ENCODE results near the gene SPPL3. TPM values are rescaled to one million over a fixed set of nuclear protein-coding genes. Genes with fewer than 3 reads are reported as not detected.

Gene SPPL3
- total RNA-seq, 2 experiments from 2014 or later = 38.3 to 43.4 TPM

DNA sequence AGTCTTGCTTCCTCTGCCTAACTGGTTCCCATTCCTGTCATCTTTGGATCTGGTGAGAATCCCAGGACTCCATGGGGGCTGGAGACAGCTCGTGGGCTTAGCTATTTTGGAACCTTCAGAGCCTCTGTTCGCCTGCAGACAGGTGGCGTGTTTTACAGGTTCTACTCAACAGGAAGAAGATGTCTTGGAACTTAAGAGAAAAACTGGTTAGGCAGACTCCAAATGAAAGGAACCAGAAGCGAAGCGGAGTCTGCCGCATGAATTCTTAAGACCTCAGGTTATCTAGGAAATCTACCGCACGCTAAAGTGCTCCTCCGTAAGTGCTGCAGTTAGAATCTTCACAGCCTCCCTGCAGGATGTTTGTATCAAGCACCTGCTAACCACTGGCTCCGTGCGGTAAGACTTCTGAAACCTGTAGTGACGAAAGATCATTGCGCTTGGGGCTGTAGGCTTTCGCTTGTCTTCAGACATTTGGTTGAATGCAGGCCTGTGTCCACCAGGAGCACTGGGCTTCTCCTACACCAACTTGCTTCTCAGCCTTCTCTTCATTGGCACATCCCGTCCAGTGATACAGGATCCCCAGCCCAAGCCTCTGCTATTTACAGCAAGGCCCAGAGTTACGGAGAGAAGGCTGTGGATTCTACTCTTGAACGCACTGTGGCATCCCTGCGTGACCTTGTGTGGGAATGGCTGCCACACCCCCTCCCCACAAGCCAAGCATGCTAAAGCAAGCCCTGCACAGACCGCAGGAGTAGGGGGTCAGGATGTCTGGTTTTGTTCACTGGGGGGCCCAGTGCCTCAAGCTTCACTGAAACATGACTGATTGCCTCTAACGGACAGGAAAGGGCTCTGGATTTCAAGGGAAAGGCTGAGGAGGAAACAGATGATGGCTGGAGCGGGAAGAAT, 143.6 kb downstream of the SPPL3 start:
- H3K4me3 Mint-ChIP-seq = peak overlapping the region; percentile 51
- CTCF ChIA-PET = no interaction called here
- peak in 11 of 14 experiments; percentile 5 to 83 (median 31) for DNase-seq

DNA sequence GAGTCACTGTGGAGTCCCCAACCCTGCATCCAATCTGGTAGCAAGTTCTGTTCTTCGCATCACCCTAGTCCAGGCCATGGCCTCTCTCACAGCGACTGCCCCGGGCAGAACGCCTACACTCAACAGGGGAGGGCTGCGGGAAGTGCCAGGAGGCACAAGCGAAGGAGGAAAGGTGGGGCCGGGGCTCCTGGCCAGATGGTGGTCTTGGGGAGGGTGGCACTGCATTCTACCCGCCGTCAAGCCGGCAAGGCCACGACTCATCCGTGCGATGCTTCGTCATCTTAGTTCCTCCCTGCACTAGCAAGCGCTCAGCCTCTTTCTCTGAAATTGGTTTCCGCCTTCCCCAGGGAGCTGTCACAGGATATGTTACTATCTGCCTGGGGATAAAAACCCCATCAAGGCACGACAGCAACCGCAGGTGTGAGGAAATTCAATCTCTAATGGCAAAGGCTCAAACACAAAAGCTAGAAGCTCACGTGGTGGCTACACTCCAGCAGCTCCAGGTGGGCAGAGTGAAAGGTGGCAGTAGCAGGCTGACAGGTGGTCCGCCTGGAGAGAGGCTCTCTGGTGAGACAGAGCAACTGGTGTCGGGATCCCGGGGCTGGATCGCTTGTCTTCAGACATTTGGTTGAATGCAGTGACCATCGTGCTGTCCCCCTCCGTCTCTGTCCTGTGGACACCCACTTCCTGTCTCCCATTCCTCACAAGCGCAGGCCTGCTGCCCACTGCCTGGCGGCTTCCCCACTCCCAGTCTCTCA, 144.4 kb downstream of the SPPL3 start:
- peak overlapping the region; percentile 51 for H3K4me3 Mint-ChIP-seq
- Histone ChIP-seq H3K4me3 (ENCODE audit: low read length) (no peak overlapping the region), H3K27me3 (ENCODE audit: control insufficient read depth in 1 of 2, insufficient read depth in 2 of 2, low read length in 2 of 2) (no peaks in the 10 kb centered on the region), H3K4me1 (ENCODE audit: insufficient read depth, low read length) (peaks cover 25% of the 10 kb centered on the region), H3K9me3 (ENCODE audit: control insufficient read depth in 1 of 2, insufficient read depth in 1 of 2, low read length in 2 of 2) (peaks cover 2 to 11% of the 10 kb centered on the region in 2 experiments), H3K36me3 (ENCODE audit: insufficient read depth, low read length) (peaks cover 32% of the 10 kb centered on the region), H3K27ac (ENCODE audit: low read depth in 1 of 2, low read length in 2 of 2) (no peak overlapping the region)
- H3K27ac Mint-ChIP-seq = peak overlapping the region; percentile 92
- H3K27me3 Mint-ChIP-seq = no peaks in the 10 kb centered on the region
- TF ChIP-seq, protein P1, sequence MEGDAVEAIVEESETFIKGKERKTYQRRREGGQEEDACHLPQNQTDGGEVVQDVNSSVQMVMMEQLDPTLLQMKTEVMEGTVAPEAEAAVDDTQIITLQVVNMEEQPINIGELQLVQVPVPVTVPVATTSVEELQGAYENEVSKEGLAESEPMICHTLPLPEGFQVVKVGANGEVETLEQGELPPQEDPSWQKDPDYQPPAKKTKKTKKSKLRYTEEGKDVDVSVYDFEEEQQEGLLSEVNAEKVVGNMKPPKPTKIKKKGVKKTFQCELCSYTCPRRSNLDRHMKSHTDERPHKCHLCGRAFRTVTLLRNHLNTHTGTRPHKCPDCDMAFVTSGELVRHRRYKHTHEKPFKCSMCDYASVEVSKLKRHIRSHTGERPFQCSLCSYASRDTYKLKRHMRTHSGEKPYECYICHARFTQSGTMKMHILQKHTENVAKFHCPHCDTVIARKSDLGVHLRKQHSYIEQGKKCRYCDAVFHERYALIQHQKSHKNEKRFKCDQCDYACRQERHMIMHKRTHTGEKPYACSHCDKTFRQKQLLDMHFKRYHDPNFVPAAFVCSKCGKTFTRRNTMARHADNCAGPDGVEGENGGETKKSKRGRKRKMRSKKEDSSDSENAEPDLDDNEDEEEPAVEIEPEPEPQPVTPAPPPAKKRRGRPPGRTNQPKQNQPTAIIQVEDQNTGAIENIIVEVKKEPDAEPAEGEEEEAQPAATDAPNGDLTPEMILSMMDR (IDR thresholded peaks at IDR 0.05) = no peak
- intact Hi-C loops (cut with DNase I, micrococcal nuclease) = loop anchor here in 1 of 2 experiments (10.0 kb wide), 1 partner anchor 345 kb away; no protein-coding TSS in a partner anchor
- H3K4me1 Mint-ChIP-seq (ENCODE audit: low read depth) = peaks cover 31% of the 10 kb centered on the region
- H3K36me3 Mint-ChIP-seq (ENCODE audit: low read depth) = peaks cover 39% of the 10 kb centered on the region
- ChIA-PET POLR2A (no interaction called here), CTCF (no interaction called here)
- DNase-seq = peak in 1 of 14 experiments; percentile 13
- peaks cover 4% of the 10 kb centered on the region for H3K9me3 Mint-ChIP-seq
- ATAC-seq (ENCODE audit: poor library complexity) = no peak

More for the DNA sequence above, 143.6 kb downstream of the SPPL3 start:
- ATAC-seq (ENCODE audit: poor library complexity) = peak; percentile 71
- Mint-ChIP-seq H3K36me3 (ENCODE audit: low read depth) (peaks cover 47% of the 10 kb centered on the region), H3K9me3 (no peaks in the 10 kb centered on the region), H3K4me1 (ENCODE audit: low read depth) (peaks cover 31% of the 10 kb centered on the region), H3K27ac (peak overlapping the region; percentile 92), H3K27me3 (no peaks in the 10 kb centered on the region)
- H3K27me3 ChIP-seq (ENCODE audit: control insufficient read depth in 1 of 2, insufficient read depth in 2 of 2, low read length in 2 of 2) = no peaks in the 10 kb centered on the region
- TF ChIP-seq, protein P1 (IDR thresholded peaks at IDR 0.05) = no peak
- POLR2A ChIA-PET = no interaction called here
- H3K4me1 ChIP-seq (ENCODE audit: insufficient read depth, low read length) = peaks cover 25% of the 10 kb centered on the region
- H3K27ac ChIP-seq (ENCODE audit: low read depth in 1 of 2, low read length in 2 of 2) = peak overlapping the region in 1 of 2 donors; percentile 47
- intact Hi-C loops (cut with DNase I, micrococcal nuclease) = loop anchor here in 1 of 2 experiments (10.0 kb wide), 1 partner anchor 344 kb away; no protein-coding TSS in a partner anchor
- H3K4me3 ChIP-seq (ENCODE audit: low read length) = no peak overlapping the region
- peaks cover 39% of the 10 kb centered on the region for H3K36me3 ChIP-seq (ENCODE audit: insufficient read depth, low read length)
- peaks cover 0 to 2% of the 10 kb centered on the region in 2 experiments for H3K9me3 ChIP-seq (ENCODE audit: control insufficient read depth in 1 of 2, insufficient read depth in 1 of 2, low read length in 2 of 2)

DNA sequence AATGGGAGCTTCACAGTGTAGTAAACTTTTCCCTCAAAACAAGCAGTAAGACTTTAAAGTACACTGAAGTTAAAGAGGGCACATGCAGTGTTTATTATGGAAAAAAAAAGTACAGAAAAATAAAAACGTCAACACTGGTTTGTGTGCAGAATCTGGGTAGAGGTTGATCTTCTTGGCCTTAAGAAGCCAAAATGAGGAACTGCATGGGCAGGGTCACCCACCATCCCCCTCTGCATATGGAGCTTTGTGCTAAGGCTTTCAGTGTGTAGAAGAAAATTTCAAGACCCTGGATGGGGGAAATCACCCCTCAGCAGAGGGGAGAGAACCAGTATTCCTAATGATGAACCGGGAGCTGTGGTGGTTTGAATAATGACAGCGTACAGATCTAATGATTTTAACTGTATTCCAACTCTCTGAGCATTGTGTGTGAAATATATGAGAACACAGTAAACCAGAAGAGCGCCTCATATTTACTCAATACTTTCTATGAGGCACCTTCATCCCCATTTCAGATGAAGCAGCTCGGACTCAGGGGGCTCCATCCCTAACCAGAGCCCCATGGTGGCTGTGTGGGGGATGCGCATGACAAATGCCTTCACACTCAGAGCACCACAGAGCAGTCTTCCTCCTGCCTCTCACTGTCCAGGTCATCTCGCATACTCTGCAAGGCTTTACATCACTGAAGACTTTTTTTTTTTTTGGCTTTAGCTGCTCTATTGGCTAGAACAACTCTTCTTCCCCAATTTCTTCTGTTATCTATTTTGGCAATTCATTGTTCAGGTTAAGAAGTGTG, 145.2 kb downstream of the SPPL3 start:
- Mint-ChIP-seq H3K27me3 (no peaks in the 10 kb centered on the region), H3K4me3 (no peak overlapping the region), H3K4me1 (ENCODE audit: low read depth) (peaks cover 31% of the 10 kb centered on the region), H3K9me3 (peaks cover 4% of the 10 kb centered on the region), H3K27ac (peak overlapping the region; percentile 92), H3K36me3 (ENCODE audit: low read depth) (peaks cover 31% of the 10 kb centered on the region)
- intact Hi-C loops (cut with DNase I, micrococcal nuclease) = no loop called here
- peaks cover 10 to 14% of the 10 kb centered on the region in 2 experiments for H3K9me3 ChIP-seq (ENCODE audit: control insufficient read depth in 1 of 2, insufficient read depth in 1 of 2, low read length in 2 of 2)
- ATAC-seq (ENCODE audit: poor library complexity) (no peak), DNase-seq (no peak)
- ChIA-PET CTCF (no interaction called here), POLR2A (no interaction called here)
- TF ChIP-seq, protein P1 (IDR thresholded peaks at IDR 0.05) = no peak
- H3K4me3 ChIP-seq (ENCODE audit: low read length) = no peak overlapping the region
- peaks cover 25% of the 10 kb centered on the region for H3K36me3 ChIP-seq (ENCODE audit: insufficient read depth, low read length)
- no peak overlapping the region for H3K27ac ChIP-seq (ENCODE audit: low read depth in 1 of 2, low read length in 2 of 2)
- no peaks in the 10 kb centered on the region for H3K27me3 ChIP-seq (ENCODE audit: control insufficient read depth in 1 of 2, insufficient read depth in 2 of 2, low read length in 2 of 2)
- peaks cover 25% of the 10 kb centered on the region for H3K4me1 ChIP-seq (ENCODE audit: insufficient read depth, low read length)
